Muscle of back (tissue), 11 donors: Measurements from ENCODE around the gene MAML3. TPM values are rescaled to one million over a fixed set of nuclear protein-coding genes. Genes with fewer than 3 reads are reported as not detected.

Experiments used
- DNase-seq, 3 donors: peaks; one replicate each; pipeline versions ENCODE4 v3.0.0 to v3.0.0-alpha.2; 2013
- polyA plus RNA-seq, 10 donors: library from polyadenylated mRNA; unstranded; fragments of 120-200 nt; gene quantifications; one replicate each; pipeline ENCODE4 v1.2.1, GENCODE V29; 2013; ENCODE audit not compliant: insufficient read length in 10 of 10

The MAML3 gene
- polyA plus RNA-seq, 10 donors = 3.3 to 6.1 (median 4.2) TPM

GRCh38 chr4:140156529-140157171, 2.7 kb upstream of the MAML3 start:
- no peak for DNase-seq

- DNase-seq = no peak
Measured at GRCh38 chr4:140154572-140154891, 548 bp upstream of the MAML3 start.

GRCh38 chr4:140153419-140153717, 616 bp downstream of the MAML3 start:
- DNase-seq = no peak

GRCh38 chr4:140152751-140153418, 1.1 kb downstream of the MAML3 start:
- DNase-seq = peak in 2 of 3 donors; percentile 40 to 81

- DNase-seq = no peak
Measured at GRCh38 chr4:140152013-140152703, 1.8 kb downstream of the MAML3 start.

- DNase-seq = peak; percentile 82 to 96 (median 85)
Measured at GRCh38 chr4:140151699-140152012, 2.3 kb downstream of the MAML3 start.

GRCh38 chr4:140150886-140151698, 2.9 kb downstream of the MAML3 start:
- peak; percentile 93 to 97 (median 94) for DNase-seq

GRCh38 chr4:140150636-140150885, 3.4 kb downstream of the MAML3 start:
- no peak for DNase-seq

GRCh38 chr4:140149846-140150635, 3.9 kb downstream of the MAML3 start:
- peak in 1 of 3 donors; percentile 64 for DNase-seq

GRCh38 chr4:140144050-140144449, 9.9 kb downstream of the MAML3 start:
- DNase-seq = no peak

GRCh38 chr4:140141210-140141835, 12.7 kb downstream of the MAML3 start:
- no peak for DNase-seq

- DNase-seq = no peak
Measured at GRCh38 chr4:140140566-140140965, 13.4 kb downstream of the MAML3 start.

GRCh38 chr4:140138428-140138827, 15.6 kb downstream of the MAML3 start:
- no peak for DNase-seq

GRCh38 chr4:140137671-140138070, 16.3 kb downstream of the MAML3 start:
- no peak for DNase-seq

- DNase-seq = no peak
Measured at GRCh38 chr4:140136509-140136908, 17.5 kb downstream of the MAML3 start.

- DNase-seq = peak in 2 of 3 donors; percentile 25 to 52
Measured at GRCh38 chr4:140135529-140136088, 18.4 kb downstream of the MAML3 start.

- no peak for DNase-seq
Measured at GRCh38 chr4:140134746-140135425, 19.1 kb downstream of the MAML3 start.

- DNase-seq = no peak
Measured at GRCh38 chr4:140133576-140133975, 20.4 kb downstream of the MAML3 start.

- no peak for DNase-seq
Measured at GRCh38 chr4:140131675-140132229, 22.2 kb downstream of the MAML3 start.

GRCh38 chr4:140130677-140131076, 23.3 kb downstream of the MAML3 start:
- DNase-seq = no peak
